OCI-LY7 (cell line): ENCODE measurements around the gene CCDC85B. TPM values are rescaled to one million over a fixed set of nuclear protein-coding genes. Genes with fewer than 3 reads are reported as not detected.

Experiments used
- BruUV-seq: library from RNA; stranded (reverse); fragments of 400-500 nt; replicated peaks from 2 replicates; lab custom pipeline; 2021; lab: Mats Ljungman, UMichigan
- CTCF ChIA-PET: fragments of 300-600 bp; sonication (Branson Sonifier 250); formaldehyde crosslinking; loops from one replicate; lab custom pipeline; 2022; ENCODE audit warnings: antibody characterized with exemption; ENCODE audit not compliant: unreplicated experiment; lab: Charles Lee
- POLR2A ChIA-PET: fragments of 300-600 bp; sonication (Branson Sonifier 250); formaldehyde crosslinking; loops from one replicate; lab custom pipeline; 2022; ENCODE audit warnings: antibody characterized with exemption; lab: Charles Lee
- DNase-seq: peaks from one replicate; pipeline ENCODE4 v3.0.0-alpha.2; 2015; ENCODE audit warnings: low spot score
- H2AFZ ChIP-seq: fragments of 200-600 bp; sonication (generic), shearing (Covaris generic); 2 replicates; pipeline ENCODE4 v1.6.1; 2014; ENCODE audit warnings: mild to moderate bottlenecking, antibody characterized with exemption, low read length, moderate library complexity
- H3K27ac ChIP-seq: fragments of 200-600 bp; sonication (generic); 2 replicates; pipeline ENCODE4 v1.5.1; 2014; ENCODE audit warnings: mixed run types, low read depth, mild to moderate bottlenecking, moderate library complexity, low read length, inconsistent platforms; ENCODE audit not compliant: poor library complexity, severe bottlenecking
- H3K36me3 ChIP-seq: fragments of 200-600 bp; sonication (generic); 2 replicates; pipeline ENCODE4 v1.6.1; 2014; ENCODE audit warnings: mild to moderate bottlenecking, antibody characterized with exemption, low read length, moderate library complexity, mixed read lengths; ENCODE audit not compliant: insufficient read depth
- H3K4me1 ChIP-seq: fragments of 200-600 bp; sonication (generic); 2 replicates; pipeline ENCODE4 v1.5.1; 2014; ENCODE audit warnings: mild to moderate bottlenecking, low read length; ENCODE audit not compliant: insufficient read depth, poor library complexity, severe bottlenecking
- H3K4me2 ChIP-seq: fragments of 200-600 bp; sonication (generic); 2 replicates; pipeline ENCODE4 v1.6.1; 2014; ENCODE audit warnings: mild to moderate bottlenecking, low read length
- H3K4me3 ChIP-seq: fragments of 200-600 bp; sonication (generic); 2 replicates; pipeline ENCODE4 v1.5.1; 2014; ENCODE audit warnings: mild to moderate bottlenecking, low read depth, low read length; ENCODE audit not compliant: poor library complexity, severe bottlenecking
- H3K79me2 ChIP-seq: fragments of 200-600 bp; sonication (generic); 2 replicates; pipeline ENCODE4 v1.6.1; 2016; ENCODE audit warnings: low read depth, mild to moderate bottlenecking, low read length, moderate library complexity, mixed read lengths; ENCODE audit not compliant: insufficient read depth
- H3K9me2 ChIP-seq: fragments of 200-600 bp; sonication (generic); 2 replicates; pipeline ENCODE4 v1.6.1; 2016; ENCODE audit warnings: mild to moderate bottlenecking, low read length, mixed read lengths; ENCODE audit not compliant: insufficient read depth
- H3K9me3 ChIP-seq: fragments of 200-600 bp; sonication (generic); 2 replicates; pipeline ENCODE4 v1.6.1; 2014; ENCODE audit warnings: mild to moderate bottlenecking, mixed run types, low read length, mixed read lengths
- H4K20me1 ChIP-seq: fragments of 200-600 bp; sonication (generic); 2 replicates; pipeline ENCODE4 v1.6.1; 2014; ENCODE audit warnings: mild to moderate bottlenecking, antibody characterized with exemption, low read length, moderate library complexity, mixed read lengths; ENCODE audit not compliant: insufficient read depth
- EZH2phosphoT487 ChIP-seq: fragments of 200-600 bp; sonication (generic); IDR thresholded peaks from 2 replicates; pipeline ENCODE4 v1.6.1; 2018; ENCODE audit warnings: low read depth, borderline replicate concordance, mild to moderate bottlenecking, mixed run types, antibody characterized with exemption, low read length, moderate library complexity, mixed read lengths
- intact Hi-C: fragments of 100-400 bp; cut with micrococcal nuclease; formaldehyde crosslinking; loops from one replicate; pipeline ENCODE4 v1.10.0; 2022; ENCODE audit not compliant: unreplicated experiment
- total RNA-seq, 2 experiments: library from RNA; depleted of rRNA in 1 of 2; stranded (reverse); fragments of >200 nt in 1 of 2; shearing (Covaris generic) in 1 of 2; gene quantifications; 2 replicates each; pipeline ENCODE4 v1.2.3, GENCODE V29; 2014 to 2022
- TF ChIP-seq, protein P1 (sequence below): fragments of 200-600 bp; sonication (generic); conservative IDR thresholded peaks from 2 replicates; pipeline ENCODE4 v1.5.1; 2014; ENCODE audit warnings: mild to moderate bottlenecking, antibody characterized with exemption, low read length, moderate library complexity, mixed read lengths

CCDC85B gene
- total RNA-seq, 2 experiments from 2014 or later, result 64.1 to 76.7 TPM

DNA sequence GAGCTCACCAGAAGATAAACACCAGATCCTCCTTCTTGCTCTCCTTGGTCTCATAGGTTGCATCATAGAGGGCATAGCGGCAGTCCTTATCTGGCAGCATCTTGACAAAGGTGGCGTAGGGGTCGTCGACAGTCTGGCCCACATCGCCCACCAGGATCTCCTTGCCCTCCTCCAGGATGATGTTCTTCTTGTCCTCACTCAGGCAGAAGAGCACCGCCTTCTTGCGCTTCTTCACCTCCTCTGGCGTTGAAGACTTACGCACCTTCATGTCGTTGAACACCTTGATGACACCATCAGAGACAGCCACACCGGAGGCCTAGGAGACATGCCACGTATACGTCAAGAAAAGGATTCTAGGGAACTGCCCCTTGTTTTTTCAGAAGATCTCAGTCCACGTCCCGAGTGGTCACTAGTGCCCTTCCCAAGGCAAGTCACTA is 34.5 kb upstream of the CCDC85B start:
- peaks cover 66% of the 10 kb centered on the region for H3K36me3 ChIP-seq
- peak overlapping the region; percentile 99 for H3K4me3 ChIP-seq
- ChIA-PET POLR2A (no interaction called here), CTCF (no interaction called here)
- no peak overlapping the region for H3K27ac ChIP-seq
- no peak overlapping the region for H2AFZ ChIP-seq
- peaks cover 7% of the 10 kb centered on the region; the same call in 1 of the 2 replicates for H3K9me3 ChIP-seq
- H3K9me2 ChIP-seq, result no peaks in the 10 kb centered on the region
- no peak for DNase-seq
- TF ChIP-seq EZH2phosphoT487, result no peak
- TF ChIP-seq, protein P1, sequence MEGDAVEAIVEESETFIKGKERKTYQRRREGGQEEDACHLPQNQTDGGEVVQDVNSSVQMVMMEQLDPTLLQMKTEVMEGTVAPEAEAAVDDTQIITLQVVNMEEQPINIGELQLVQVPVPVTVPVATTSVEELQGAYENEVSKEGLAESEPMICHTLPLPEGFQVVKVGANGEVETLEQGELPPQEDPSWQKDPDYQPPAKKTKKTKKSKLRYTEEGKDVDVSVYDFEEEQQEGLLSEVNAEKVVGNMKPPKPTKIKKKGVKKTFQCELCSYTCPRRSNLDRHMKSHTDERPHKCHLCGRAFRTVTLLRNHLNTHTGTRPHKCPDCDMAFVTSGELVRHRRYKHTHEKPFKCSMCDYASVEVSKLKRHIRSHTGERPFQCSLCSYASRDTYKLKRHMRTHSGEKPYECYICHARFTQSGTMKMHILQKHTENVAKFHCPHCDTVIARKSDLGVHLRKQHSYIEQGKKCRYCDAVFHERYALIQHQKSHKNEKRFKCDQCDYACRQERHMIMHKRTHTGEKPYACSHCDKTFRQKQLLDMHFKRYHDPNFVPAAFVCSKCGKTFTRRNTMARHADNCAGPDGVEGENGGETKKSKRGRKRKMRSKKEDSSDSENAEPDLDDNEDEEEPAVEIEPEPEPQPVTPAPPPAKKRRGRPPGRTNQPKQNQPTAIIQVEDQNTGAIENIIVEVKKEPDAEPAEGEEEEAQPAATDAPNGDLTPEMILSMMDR, result no peak
- peak overlapping the region; percentile 94 for H3K4me2 ChIP-seq
- intact Hi-C loops, result loop anchor here (5.0 kb wide), 1 partner anchor 411 kb away; the partner anchor contains the start of gene RAB1B
- peaks cover 37% of the 10 kb centered on the region for H3K79me2 ChIP-seq
- H3K4me1 ChIP-seq, result peaks cover 20% of the 10 kb centered on the region
- BruUV-seq, result no TSS peak
- peaks cover 16% of the 10 kb centered on the region for H4K20me1 ChIP-seq

DNA sequence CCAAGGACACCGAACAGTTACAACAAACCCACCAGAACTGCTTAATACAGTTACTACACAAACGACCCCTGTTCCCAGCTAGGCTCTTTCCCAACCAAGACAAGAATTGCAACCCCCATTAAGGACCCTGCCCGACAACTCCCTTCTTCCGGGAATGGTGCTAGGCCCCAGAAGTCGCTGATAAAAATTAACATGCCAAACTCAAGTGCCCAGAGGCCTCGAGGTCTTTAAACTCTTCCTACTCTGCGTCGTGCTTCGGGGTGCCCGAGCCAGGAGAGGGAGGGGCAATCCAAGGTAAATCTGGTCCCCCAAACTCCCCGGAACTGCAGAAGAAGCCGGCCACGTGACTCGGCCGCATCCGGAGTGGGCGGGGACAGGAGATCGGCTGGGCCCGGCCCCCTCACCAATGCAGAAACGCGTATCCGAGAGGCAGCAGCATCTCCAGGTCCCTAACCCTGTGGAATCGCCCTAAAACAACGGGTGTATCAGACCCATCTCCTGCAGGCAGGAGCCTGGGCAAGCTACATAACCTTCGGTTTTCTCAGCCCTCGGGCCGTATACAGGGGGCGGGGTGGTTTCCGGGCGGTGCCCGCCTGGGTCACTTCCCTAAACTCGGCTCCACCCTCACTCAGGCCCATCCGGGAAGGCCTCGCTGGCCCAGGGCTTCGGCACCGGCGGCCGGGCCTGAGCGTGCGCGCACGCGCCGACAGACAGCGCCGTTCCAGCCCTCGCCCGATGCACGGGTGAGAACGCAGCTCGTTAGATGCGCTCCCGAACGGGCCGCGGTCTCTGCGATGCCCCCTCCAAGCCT is 33.6 kb upstream of the CCDC85B start:
- H3K4me3 ChIP-seq, result peak overlapping the region; percentile 99
- BruUV-seq, result no TSS peak
- ChIA-PET POLR2A (no interaction called here), CTCF (no interaction called here)
- H2AFZ ChIP-seq, result no peak overlapping the region
- H3K9me2 ChIP-seq, result no peaks in the 10 kb centered on the region
- peak overlapping the region; percentile 93 for H3K27ac ChIP-seq
- H3K4me2 ChIP-seq, result peak overlapping the region; percentile 94
- H3K79me2 ChIP-seq, result peaks cover 47% of the 10 kb centered on the region
- intact Hi-C loops, result loop anchor here (5.0 kb wide), 1 partner anchor 410 kb away; the partner anchor contains the start of gene RAB1B
- peak; percentile 80 for DNase-seq
- peaks cover 20% of the 10 kb centered on the region for H4K20me1 ChIP-seq
- peaks cover 61% of the 10 kb centered on the region for H3K36me3 ChIP-seq
- H3K4me1 ChIP-seq, result peaks cover 27% of the 10 kb centered on the region
- H3K9me3 ChIP-seq, result 0 out of 2 replicates have a peak, but pooled peaks cover 1% of the 10 kb centered on the region
- TF ChIP-seq, protein P1, result no peak
- TF ChIP-seq EZH2phosphoT487, result no peak
